Activated CD4-positive, alpha-beta T cell treated with anti-CD3 and anti-CD28 coated beads, Interleukin-2, amount 50 U/mL, for 48 hours (primary cell): Measurements from ENCODE around the gene ZYG11B.
"Not testable (repeated sequence)": the region's sequence is repeated elsewhere in the genome, so short reads cannot be mapped to it uniquely, and the experiment has no call there.

ENCODE experiments used
- DNase-seq, 2 experiments: peaks; one replicate each; pipeline ENCODE4 v3.0.0-alpha.2; 2020

Gene ZYG11B

DNA sequence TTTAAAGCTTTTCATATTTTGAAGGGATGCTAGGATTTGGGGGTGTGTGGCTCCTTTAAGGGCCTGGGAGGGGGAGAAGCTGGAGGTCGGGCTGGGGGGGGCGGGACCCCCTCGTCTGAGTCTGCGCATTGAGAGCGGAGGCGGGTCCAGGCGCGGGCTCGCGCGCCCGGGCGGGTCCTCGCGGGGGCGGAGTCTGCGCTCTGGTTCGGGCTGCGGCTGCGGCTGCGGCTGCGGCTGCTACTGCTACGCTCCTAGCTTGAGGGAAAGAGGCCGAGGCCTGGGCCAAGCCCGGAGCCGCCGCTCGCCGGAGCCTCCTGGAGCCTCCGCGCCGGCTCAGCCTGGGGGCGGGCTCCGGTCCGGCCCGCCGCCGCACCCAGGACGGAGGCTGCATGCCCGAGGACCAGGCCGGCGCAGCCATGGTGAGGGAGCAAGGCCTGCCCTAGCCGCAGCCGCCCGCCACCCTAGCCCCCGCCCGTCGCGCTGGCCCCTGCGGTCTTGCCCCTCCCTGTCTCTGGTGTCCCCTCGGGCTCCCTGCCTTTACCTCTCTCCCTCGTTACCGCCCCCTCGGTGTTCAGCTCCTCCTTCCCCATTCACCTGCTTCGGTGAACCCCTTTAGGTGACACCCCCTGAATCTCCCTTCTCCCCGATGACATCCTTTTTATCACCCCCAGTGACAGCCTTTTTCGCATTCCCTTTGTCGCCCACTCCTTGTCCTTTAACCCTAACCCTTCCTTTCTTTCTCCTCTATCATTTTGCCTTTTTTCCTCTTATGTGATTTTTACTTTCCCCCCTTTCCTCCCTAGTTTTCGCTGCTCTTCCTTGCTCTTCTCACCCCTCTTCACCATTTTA, at the start of gene ZYG11B:
Gene ZYG11B (plus strand): TSS at position 189 of the 849 bp plus-strand sequence. CDS start 201 bp downstream, at position 390.
- peak; percentile 93 to 95 for DNase-seq

DNA sequence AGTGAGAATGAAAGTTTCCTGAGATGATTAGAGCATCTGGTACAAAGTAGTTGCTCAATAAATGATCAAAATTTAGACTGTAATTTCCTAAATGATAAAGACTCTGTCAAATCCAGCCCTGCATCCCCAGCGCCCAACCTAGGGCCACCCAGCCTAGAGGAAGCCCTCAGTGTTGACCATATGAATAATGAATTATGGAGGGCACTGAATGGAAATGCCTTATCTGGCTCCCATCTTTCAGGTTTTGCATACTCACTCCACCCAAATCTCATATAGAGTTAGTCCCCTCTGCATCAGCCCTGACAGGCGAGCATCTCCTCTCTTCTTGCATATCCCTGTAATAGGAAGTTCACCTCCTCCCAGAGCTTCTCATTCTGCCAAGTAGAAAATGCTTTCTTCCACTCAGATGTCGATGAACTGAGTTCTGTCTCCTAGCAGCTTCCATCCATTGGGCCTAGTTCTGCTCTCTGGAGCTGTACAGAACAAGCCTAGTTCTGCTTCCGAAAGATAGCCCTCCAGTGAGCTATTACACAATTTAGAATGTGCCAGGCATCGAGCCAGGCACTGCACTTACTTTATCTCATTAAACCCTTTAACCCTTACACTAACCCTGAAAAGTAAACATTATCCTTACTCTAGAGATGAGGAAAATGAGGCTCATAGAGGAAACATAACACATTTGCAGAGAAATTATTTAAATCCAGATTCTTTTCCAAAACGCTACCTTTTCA, 49.0 kb upstream of the ZYG11B start:
- no peak for DNase-seq

DNA sequence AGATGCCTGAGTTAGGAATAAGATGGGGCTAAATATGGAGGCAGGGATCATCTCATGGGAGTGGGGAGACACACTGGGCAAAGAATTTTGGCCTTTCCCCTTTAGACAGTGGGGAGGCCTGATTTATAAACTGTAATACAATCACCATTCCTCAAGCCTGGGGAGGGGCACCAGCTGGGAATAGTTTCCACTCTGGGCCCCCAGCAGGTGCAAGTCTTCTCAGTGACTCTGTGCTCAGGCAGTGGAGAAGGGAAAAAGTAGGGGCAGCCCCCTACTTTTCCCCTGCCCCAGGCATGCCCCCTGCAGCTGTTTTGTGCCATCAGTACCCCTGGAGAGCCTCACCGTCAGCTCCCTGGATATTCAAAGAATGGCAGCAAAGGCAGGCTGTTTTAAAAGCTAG, 47.2 kb upstream of the ZYG11B start:
- no peak for DNase-seq

DNA sequence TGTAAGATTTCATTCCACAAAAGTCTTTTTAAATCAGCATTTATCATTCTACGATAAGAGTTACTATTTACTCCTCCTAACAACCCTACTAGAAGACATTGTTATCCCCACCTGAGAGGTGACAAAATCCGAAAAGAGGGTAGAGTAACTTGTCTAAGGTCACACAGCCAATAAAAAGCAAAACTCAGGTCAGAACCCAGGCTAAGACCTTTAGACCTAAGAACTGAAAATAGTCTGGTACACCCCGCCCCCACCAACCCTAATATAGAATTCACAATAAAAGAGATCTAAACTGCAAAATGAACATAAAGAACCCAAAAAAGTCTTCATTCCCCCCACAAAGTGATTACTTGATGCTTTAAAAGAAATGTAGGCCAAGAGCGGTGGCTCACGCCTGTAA, 46.8 kb upstream of the ZYG11B start:
- DNase-seq, result no peak

DNA sequence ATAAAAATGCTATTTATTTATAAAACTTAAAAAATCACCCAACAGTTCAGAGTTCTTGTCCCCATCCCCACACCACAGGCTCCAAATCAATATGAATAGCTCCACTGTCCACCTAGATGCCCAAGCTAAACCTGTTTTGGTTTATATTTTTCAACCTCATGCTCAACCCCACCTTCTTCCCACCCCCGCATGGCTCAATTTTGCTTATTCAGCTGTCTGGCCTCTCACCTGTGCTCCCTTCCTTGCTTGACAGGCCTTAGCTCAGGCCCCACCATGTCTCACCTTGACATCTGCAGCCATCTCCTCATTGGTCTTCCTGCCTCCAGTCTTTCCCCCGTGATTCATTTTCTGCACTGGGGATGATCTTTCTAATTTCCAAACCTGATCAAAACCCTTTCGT, 45.9 kb upstream of the ZYG11B start:
- no peak for DNase-seq

DNA sequence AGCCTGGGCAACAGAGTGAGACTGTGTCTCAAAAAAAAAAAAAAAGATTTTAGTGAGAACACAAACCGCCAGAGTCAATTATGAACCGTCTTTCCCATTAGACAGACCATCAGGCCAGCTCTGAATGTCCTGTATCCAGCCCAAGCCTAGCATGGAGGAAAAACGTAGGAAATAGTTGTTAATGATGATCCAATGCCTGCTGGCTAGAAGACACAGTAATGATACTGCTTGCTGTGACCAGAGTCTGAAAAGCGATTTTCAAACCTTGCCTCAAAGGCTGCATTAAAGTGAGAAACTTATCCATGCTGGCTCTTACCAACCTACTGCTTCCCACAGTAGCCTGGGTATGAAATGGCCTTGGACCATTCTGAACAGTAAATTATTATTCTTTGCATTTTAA, 45.1 kb upstream of the ZYG11B start:
- DNase-seq, result no peak

DNA sequence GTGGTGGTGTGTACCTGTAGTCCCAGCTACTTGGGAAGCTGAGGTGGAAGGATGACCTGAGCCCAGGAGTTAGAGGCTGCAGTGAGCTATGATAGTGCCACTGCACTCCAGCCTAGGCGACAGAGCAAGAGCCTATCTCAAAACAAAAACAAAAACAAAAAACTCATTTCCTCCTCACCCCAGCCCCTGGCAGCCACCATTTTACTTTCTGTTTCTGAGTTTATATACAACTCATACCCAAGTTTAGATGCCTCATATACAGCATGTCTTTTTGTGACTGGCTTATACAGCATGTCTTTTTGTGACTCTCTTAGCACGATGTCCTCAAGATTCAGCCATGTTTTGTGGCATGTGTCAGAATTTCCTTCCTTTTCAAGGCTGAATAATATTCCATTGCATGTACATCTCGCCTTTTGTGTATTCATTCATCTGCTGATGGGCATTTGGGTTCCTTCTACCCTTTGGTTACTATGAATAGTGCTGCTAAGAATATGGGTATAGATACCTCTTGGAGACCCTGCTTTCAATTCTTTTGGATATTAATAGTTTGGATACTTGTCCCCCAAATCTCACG, 42.8 kb upstream of the ZYG11B start:
- no peak for DNase-seq

DNA sequence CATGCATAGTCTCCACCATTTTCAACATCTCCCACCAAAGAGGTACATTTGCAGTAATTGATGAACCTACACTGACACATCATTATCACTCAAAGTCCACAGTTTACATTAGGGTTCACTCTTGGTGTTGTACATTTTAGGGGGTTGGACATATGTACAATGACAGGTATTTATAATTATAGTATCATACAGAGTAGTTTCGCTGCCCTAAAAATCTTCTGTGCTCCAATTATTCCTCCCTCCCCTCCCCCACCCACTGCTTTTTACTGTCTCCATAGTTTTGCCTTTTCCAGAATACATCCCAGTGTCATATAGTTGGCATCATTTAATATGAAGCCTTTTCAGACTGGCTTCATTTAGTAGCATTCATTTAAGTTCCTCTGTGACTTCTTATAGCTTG, 41.7 kb upstream of the ZYG11B start:
- no peak for DNase-seq

DNA sequence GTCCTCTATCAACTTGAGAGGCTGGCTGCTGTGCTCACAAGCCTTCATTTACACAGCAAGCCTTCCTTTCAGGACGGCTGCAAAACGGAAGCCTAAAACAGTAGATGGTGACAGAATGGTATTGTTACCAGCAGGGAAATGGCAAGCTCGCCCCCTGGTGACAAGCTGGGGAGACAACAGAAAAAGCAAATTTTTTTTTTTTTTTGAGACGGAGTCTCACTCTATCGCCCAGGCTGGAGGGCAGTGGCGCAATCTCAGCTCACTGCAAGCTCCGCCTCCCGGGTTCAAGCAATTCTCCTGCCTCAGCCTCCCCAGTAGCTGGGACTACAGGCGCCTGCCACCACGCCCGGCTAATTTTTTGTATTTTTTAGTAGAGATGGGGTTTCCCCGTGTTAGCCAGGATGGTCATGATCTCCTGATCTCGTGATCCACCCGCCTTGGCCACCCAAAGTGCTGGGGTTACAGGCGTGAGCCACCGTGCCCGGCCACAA, 39.9 kb upstream of the ZYG11B start:
- DNase-seq, result peak; percentile 75 to 79

DNA sequence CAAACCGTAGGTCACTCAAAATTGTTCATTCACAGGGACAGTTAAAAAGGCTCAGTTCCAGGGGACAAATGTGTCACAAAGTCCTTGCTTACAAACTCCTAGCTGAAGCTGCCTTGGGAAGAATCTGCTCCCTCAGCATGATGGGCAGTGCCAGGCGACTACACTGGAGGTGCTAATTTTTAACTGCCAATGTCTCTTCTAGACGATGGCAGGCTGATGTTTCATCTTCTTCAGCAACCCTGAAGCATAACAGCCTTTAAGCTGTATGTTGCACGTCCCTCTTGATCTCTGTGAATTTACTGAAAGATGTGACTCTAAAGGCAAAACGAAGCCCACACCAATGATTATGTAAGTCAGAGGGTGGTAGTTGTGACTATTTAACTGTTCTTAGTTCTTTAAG, 39.4 kb upstream of the ZYG11B start:
- no peak for DNase-seq

DNA sequence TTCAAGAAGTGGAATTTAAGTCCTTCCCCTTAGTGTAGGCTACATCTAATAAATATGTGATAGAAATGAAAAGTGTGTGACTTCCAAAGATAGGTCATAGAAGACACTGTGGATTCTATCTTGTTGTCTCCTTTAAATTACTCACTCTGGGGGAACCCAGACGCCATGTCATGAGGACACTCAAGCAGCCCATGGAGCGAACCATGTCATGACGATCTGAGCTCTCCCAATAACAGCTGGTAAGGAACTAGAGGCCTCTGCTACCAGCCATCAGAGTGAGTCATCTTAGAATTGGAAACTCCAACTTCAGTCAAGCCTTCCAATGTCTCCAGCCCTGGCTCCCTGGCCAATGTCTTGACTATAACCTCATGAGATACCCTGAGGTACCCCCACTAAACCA, 34.4 kb upstream of the ZYG11B start:
- DNase-seq, result no peak

DNA sequence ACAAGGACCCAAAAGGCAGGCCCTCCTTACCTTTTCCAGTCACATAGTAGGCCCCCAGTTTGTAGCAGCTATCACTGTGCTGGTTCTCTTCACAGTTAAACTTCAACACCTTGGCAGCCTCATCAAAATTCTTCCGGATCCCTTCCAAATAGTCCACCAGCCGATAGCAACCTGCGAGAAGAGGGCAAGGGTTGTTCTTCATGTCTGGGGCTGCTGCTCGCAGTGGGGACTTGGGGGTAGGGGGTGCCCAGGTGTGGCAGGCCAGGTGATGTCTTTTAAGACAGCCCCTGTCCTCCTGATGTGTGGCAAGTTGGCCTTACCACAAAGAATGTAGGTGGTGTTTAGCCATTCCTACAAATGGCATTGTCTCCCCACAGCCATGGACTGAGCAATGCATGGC, 33.6 kb upstream of the ZYG11B start:
- no peak for DNase-seq

DNA sequence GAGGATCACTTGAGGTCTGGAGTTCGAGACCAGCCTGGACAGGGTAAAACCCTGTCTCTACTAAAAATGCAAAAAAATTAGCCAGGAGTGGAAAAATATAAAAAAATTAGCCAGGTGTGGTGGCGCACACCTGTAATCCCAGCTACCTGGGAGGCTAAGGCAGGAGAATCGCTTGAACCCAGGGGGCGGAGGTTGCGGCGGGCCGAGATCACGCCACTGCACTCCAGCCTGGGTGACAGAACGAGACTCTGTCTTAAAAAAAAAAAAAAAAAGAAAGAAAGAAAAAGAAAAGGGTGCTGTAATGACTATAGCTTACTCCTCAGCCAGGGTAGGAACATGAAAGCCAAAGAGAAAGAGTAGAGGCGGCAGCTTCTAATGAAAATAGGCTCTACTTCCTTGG, 32.9 kb upstream of the ZYG11B start:
- not testable (repeated sequence) for DNase-seq

DNA sequence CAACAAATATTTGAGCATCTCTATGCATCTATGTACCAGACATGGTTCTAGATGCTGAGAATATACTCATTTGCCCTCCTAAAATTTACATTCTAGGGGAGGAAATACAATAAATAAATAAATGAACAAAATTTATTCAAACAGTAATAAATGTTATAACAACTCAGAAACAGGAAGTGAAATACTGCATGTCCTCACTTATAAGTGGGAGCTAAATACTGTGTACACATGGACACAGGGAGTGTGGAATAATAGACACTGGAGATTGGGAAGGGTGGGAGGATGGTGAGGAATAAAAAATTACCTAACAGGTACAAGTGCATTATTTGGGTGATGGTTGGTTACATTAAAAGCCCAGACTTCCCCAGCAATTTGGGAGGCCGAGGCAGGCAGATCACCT, 32.4 kb upstream of the ZYG11B start:
- DNase-seq, result no peak

DNA sequence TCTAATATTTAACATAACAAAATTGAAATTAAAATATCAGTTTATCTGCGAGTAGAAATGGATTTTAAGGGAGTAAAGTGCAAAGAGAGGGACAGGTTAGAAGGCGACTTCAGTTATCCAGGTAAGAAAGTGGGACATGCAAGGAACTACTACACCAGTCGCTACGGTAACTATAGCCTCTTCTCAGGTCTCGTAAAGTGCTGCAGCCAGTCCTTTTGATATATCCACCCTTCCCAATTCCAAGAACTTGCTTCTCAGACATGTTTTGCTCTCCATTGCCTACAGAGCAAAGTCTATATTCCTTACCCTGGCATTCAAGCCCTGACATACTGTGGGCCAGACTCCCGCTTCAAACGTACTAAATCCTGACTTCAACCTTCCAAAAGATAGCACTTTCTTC, 30.6 kb upstream of the ZYG11B start:
- no peak for DNase-seq

DNA sequence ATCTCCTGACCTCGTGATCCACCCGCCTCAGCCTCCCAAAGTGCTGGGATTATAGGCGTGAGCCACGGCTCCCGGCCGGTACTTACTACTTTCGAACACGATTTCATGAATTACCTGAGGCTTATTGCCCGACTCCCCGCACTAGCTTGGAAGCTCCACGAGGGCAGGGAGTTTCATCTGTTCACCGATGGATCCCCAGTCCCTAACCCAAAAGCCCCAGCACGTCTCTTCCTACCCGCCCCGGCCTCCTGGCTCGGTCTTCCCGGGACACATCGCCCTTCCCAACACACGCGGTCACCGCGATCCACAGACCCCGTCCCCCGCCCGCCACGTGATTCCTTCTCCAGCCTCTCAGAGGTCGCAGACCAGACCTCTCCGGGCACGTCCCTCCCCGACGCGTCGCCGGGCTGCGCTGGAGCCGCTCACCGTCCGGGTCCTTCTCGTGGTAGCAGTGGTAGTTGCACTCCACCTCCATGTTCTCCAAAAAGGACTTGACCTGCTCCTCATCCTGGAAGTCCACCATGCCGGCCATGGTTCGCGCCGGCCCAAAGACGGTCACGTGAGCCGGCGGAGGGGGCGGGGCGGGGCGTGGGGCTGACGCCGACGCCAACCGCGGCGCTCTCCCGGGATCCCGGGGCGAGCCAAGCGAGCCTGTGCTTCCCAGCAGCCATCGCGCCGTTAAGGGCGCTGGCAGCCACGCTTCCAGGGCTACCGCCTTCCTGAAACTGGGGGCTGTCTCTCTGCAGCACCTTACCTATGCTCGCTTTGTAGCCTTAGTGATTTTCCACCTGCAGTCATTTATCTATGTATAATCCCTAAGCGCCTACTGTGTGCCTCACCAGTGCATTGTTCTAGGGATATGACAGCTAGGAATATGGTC, 28.2 kb upstream of the ZYG11B start, which contains the start of gene COA7:
Gene COA7 (minus strand): TSS at position 553 of the 880 bp plus-strand sequence. CDS start 21 bp downstream, at position 532.
- DNase-seq, result peak; percentile 81

DNA sequence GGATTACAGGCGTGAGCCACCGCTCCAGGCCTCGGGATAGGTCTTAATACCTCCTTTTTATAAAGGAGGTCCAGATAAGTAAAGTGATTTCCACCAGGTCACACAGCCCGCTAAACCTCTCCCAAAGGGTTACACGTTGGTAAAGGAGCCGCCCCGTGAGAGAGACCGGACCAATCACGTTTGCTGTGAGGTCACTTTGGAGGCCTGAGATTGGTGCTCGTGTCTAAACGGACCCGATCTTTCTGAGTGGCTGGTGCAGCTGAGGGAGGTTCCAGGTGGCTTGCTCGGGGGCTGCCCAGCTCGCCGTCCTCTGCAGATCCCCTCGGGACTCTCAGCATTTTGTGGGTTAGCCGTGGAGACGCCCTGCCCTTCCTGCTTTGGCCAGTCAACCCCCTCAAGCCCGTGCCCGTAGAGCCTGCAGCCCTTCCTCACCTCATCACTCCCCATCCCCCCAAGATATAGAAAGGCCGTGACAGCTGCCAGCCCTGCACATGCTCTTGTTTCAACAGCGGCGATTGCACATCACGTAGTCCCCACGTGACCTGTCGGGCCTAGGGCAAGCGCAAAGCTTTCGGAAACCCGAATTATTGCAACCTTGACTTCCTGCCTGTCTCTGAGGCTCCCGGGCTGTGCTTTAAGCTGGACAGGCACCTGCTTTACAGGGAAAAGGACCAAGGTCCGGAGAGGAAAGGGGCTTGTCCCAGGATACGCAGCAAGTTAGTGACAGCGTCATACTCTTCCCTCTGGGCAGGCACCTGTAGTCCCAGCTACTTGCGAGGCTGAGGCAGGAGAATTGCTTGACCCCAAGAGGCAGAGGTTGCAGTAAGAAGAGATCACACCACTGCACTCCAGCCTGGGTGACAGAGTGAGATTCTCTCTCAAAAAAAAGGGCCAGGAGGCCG, 23.1 kb upstream of the ZYG11B start:
- DNase-seq, result peak; percentile 78 to 85

DNA sequence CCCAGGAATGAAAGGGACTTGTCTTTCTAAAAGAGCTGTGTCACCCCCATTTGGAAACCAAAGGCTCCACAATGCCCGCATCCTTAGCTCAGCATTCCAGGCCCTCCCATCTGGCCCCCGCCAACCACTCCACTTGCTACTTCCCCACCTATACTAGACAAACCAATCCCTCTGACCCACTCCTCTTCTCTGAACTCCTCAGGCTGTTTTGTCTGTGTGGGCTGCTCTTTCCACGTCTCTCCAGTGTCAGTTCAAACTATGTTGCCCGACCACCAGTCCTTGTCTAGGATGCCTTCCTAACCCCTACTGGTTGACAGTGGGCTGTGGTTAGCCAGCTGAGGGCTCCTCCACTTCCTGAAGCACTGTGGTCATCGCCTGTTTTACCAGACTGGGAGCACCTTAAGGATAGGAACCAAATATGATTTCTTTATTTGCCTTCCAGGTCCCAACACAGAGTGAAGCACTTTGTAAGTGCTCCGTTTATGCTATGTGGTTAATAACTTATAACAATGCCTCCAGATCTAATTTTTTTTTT, 20.1 kb upstream of the ZYG11B start:
- DNase-seq, result no peak

DNA sequence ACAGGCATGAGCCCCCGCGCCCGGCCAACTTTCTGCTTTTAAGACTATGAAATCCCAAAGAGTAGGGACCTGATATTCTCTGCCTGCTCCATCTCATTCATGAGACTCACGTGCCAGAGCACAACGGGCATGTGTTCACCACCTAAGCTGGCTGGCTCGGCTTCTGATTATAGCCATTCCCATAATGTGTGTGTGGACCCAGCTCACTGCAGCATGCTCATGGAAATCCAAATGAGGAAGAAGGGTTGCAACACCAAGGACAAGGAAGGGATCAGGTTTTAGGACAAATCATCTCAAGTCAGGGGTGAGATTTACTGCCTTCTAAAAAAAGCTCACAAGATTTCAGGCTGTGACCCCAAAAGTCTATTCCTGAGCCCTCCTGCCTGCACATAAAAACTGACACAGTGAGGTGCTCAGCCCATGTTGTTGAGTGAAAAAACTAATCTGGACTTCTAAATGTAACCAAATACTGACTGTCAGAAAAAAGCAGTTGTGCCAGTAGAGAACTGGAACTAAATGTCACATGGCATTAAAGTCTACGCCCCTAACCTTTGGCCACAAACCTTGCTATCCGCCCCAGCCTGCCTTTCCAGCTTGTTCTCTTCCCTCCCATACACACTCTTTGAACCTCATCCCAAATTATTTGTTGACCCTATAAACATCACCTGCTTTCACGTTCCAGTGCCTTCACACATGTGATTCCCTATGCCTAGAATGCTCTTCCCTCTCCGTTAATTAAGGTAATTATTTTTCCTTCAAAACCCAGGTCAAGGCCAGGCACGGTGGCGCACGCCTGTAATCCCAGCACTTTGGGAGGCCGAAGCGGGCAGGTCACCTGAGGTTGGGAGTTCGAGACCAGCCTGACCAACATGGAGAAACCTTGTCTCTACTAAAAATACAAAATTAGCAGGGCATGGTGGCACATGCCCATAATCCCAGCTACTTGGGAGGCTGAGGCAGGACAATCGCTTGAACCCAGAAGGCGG, 19.0 kb upstream of the ZYG11B start:
- no peak for DNase-seq
